ENCODE measurements around the gene ZNF892. TPM values are rescaled to one million over a fixed set of nuclear protein-coding genes. Genes with fewer than 3 reads are reported as not detected.

The ZNF892 gene
- total and polyA plus RNA-seq, 2 of the 13 experiments (the other 11 are each of a cell fraction or from before 2014, with no cell fraction given): not detected

GRCh38 chr2:95207111-95207961, at the start of gene ZNF892 (continued):
- no peak for TF ChIP-seq GLMP (CRISPR knock-in tag; IDR thresholded peaks at IDR 0.05; ENCODE audit: borderline replicate concordance)
- peak; percentile 72; the same call in 1 of the 2 replicates for TF ChIP-seq ZBTB33 (CRISPR knock-in tag; IDR thresholded peaks at IDR 0.05)
- TF ChIP-seq CCAR2 (optimal IDR thresholded peaks at IDR 0.05; ENCODE audit: low read depth, low read length): no peak
- 0 out of 2 replicates have a peak, but pooled peaks have one; percentile 45 for TF ChIP-seq ZBTB38 (CRISPR knock-in tag; IDR thresholded peaks at IDR 0.05)
- TF ChIP-seq ETV5 (CRISPR knock-in tag; IDR thresholded peaks at IDR 0.05; ENCODE audit: borderline replicate concordance): peak; percentile 20; the same call in 1 of the 2 replicates
- peak; percentile 84; the same call in 1 of the 2 replicates for TF ChIP-seq GMEB1 (CRISPR knock-in tag; IDR thresholded peaks at IDR 0.05; ENCODE audit: borderline replicate concordance)
- no peak for TF ChIP-seq THAP8 (CRISPR knock-in tag; IDR thresholded peaks at IDR 0.05; ENCODE audit: borderline replicate concordance)
- TF ChIP-seq ZBTB26 (CRISPR knock-in tag; IDR thresholded peaks at IDR 0.05; ENCODE audit: borderline replicate concordance): no peak
- 0 out of 2 replicates have a peak, but pooled peaks have one; percentile 45 for TF ChIP-seq ZFP37 (CRISPR knock-in tag; IDR thresholded peaks at IDR 0.05; ENCODE audit: borderline replicate concordance)
- peak; percentile 39; the same call in 1 of the 2 replicates for TF ChIP-seq ZNF547 (CRISPR knock-in tag; IDR thresholded peaks at IDR 0.05)
- TF ChIP-seq SIN3A (IDR thresholded peaks at IDR 0.05; ENCODE audit: borderline replicate concordance, low read depth, low read length): no peak
- no peak for TF ChIP-seq CEBPG (CRISPR knock-in tag; IDR thresholded peaks at IDR 0.05)
- TF ChIP-seq MXD4 (CRISPR knock-in tag; IDR thresholded peaks at IDR 0.05): no peak
- 0 out of 2 replicates have a peak, but pooled peaks have one; percentile 59 for TF ChIP-seq ZNF879 (CRISPR knock-in tag; IDR thresholded peaks at IDR 0.05)
- TF ChIP-seq ELF1 (CRISPR knock-in tag; IDR thresholded peaks at IDR 0.05): no peak; the same call in 1 of the 2 replicates
- TF ChIP-seq NFYB (CRISPR knock-in tag; IDR thresholded peaks at IDR 0.05): no peak
- 0 out of 2 replicates have a peak, but pooled peaks have one; percentile 53 for TF ChIP-seq E2F2 (CRISPR knock-in tag; IDR thresholded peaks at IDR 0.05; ENCODE audit: borderline replicate concordance)
- TF ChIP-seq RFXANK (CRISPR knock-in tag; IDR thresholded peaks at IDR 0.05): no peak
- no peak for TF ChIP-seq ZNF83 (CRISPR knock-in tag; IDR thresholded peaks at IDR 0.05; ENCODE audit: borderline replicate concordance)
- no peak for TF ChIP-seq ZNF768 (CRISPR knock-in tag; IDR thresholded peaks at IDR 0.05)
- TF ChIP-seq ADNP (CRISPR knock-in tag; IDR thresholded peaks at IDR 0.05): no peak
